Measurements from ENCODE around the gene PAM. TPM values are rescaled to one million over a fixed set of nuclear protein-coding genes. Genes with fewer than 3 reads are reported as not detected.
"Not testable (repeated sequence)": the region's sequence is repeated elsewhere in the genome, so short reads cannot be mapped to it uniquely, and the experiment has no call there.

PAM gene
- total RNA-seq, 5 donors from 2014 or later (not counting 1 experiment from before 2014, with no cell fraction given): 17.5 to 29.2 (median 23.3) TPM

DNA sequence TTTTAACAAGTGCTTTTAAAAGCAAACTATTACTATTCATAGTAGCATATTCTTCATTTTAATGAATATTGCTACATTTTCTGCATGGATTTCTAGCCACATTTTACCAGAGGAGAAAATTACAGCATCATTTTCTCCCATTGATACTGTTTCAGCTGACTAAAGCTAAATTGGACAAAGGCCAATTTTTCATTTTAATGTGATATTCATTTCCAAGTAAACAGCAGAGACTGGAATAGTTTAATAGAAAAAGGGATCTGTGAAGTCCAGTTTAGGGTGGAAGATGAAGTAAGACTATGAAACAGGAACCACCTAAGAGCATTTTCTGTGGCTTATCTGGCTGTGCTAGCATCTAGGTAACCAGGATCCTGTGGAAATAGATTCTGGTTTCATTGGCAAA is 236.7 kb downstream of the PAM start:
- Histone ChIP-seq H3K27me3 (replicated peaks in 1 of 2; ENCODE audit: control insufficient read depth in 2 of 2, extremely low read depth in 1 of 2, insufficient read depth in 2 of 2, low read length in 1 of 2) (no peaks in the 10 kb centered on the region), H3K36me3 (ENCODE audit: control insufficient read depth in 2 of 2, extremely low read depth in 1 of 2, insufficient read depth in 1 of 2, low read length in 1 of 2) (no peaks in the 10 kb centered on the region), H3K9me3 (no peaks in the 10 kb centered on the region), H3K4me3 (ENCODE audit: control insufficient read depth in 1 of 2, extremely low read depth in 1 of 2, low read length in 1 of 2) (no peak overlapping the region), H3K4me1 (ENCODE audit: control insufficient read depth in 1 of 2, extremely low read depth in 1 of 2, insufficient read depth in 2 of 2, low read length in 2 of 2) (peaks cover 0 to 2% of the 10 kb centered on the region in 2 experiments), H3K27ac (ENCODE audit: low read length) (no peak overlapping the region)
- no peak overlapping the region for H3K27ac Mint-ChIP-seq
- DNase-seq (no peak), ATAC-seq (replicated peaks in 1 of 4) (no peak)
- peaks cover 5 to 12% (median 7%) of the 10 kb centered on the region in 3 donors for H3K4me1 Mint-ChIP-seq
- POLR2A ChIA-PET: no interaction called here
- no peak overlapping the region for H3K4me3 Mint-ChIP-seq
- peaks cover 18% of the 10 kb centered on the region for H3K36me3 Mint-ChIP-seq
- CTCF ChIA-PET: no interaction called here
- no peaks in the 10 kb centered on the region for H3K9me3 Mint-ChIP-seq
- H3K27me3 Mint-ChIP-seq: no peaks in the 10 kb centered on the region

DNA sequence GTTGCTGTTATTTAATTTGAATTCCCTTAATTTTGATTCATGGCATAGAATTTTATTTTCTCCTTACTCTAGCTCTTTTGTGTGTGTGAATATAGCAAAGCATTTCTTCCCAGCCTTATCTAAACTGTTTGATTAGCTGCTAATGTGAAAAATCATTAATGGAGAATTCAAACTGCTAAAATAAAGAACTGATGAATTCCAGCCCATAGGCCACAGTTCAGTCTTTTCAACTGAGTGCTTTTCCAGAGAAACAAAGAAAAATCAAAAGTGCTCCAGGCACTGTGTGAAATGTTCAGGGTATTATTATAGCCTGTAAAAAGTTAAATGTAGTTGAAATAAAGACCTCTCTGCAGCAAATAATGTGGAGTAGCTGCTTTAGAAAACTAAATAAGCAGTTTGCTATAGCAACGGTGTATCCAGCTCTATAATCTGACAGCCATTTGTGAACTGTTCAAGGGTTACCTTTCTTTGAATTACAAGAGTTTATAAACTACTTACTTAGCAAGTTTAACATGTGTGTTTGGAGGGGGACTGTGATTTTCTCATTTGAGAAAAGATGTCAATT is 241.0 kb downstream of the PAM start:
- peaks cover 5 to 12% (median 7%) of the 10 kb centered on the region in 3 donors for H3K4me1 Mint-ChIP-seq
- H3K4me3 Mint-ChIP-seq: no peak overlapping the region
- H3K4me3 ChIP-seq (ENCODE audit: control insufficient read depth in 1 of 2, extremely low read depth in 1 of 2, low read length in 1 of 2): no peak overlapping the region
- no peaks in the 10 kb centered on the region for H3K9me3 ChIP-seq
- ATAC-seq (replicated peaks in 1 of 4) (no peak), DNase-seq (no peak)
- ChIA-PET POLR2A (no interaction called here), CTCF (interaction anchor here in 1 of 2 donors (1.4 kb wide), 1 partner anchor 23 kb away, joined by 4 read pairs; no protein-coding TSS in a partner anchor)
- H3K9me3 Mint-ChIP-seq: peaks cover 0 to 4% (median 3%) of the 10 kb centered on the region in 3 donors
- peaks cover 37% of the 10 kb centered on the region for H3K36me3 Mint-ChIP-seq
- H3K4me1 ChIP-seq (ENCODE audit: control insufficient read depth in 1 of 2, extremely low read depth in 1 of 2, insufficient read depth in 2 of 2, low read length in 2 of 2): peaks cover 0 to 2% of the 10 kb centered on the region in 2 experiments
- H3K36me3 ChIP-seq (ENCODE audit: control insufficient read depth in 2 of 2, extremely low read depth in 1 of 2, insufficient read depth in 1 of 2, low read length in 1 of 2): no peaks in the 10 kb centered on the region
- no CpG with 5 or more reads among the region's 1 CpG for WGBS (ENCODE audit: insufficient coverage)
- H3K27ac Mint-ChIP-seq: no peak overlapping the region
- no peak overlapping the region for H3K27ac ChIP-seq (ENCODE audit: low read length)
- no peaks in the 10 kb centered on the region for H3K27me3 ChIP-seq (replicated peaks in 1 of 2; ENCODE audit: control insufficient read depth in 2 of 2, extremely low read depth in 1 of 2, insufficient read depth in 2 of 2, low read length in 1 of 2)
- no peaks in the 10 kb centered on the region for H3K27me3 Mint-ChIP-seq

DNA sequence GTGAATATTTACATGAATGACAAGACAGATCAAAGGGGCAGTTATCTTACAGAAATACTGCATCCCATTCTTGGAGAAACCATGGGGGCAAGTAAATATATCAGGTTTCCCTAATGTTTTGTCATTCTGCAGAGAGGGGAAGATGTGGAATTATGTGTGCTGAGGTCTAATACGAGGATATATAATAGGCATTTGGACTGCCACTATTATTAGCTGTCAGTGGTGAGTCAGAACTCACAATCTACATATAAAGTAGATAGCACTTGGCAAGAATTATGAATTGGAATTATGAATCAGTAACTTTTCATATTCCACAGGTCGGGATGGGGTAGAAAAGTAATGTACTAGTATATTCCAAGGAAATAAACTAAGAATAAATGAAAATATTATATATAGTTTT is 243.1 kb downstream of the PAM start:
- Mint-ChIP-seq H3K4me3 (no peak overlapping the region), H3K36me3 (peaks cover 38% of the 10 kb centered on the region), H3K9me3 (peaks cover 0 to 4% (median 3%) of the 10 kb centered on the region in 3 donors), H3K27ac (no peak overlapping the region), H3K27me3 (no peaks in the 10 kb centered on the region), H3K4me1 (peaks cover 5 to 12% (median 7%) of the 10 kb centered on the region in 3 donors)
- H3K4me1 ChIP-seq (ENCODE audit: control insufficient read depth in 1 of 2, extremely low read depth in 1 of 2, insufficient read depth in 2 of 2, low read length in 2 of 2): peaks cover 0 to 2% of the 10 kb centered on the region in 2 experiments
- no peaks in the 10 kb centered on the region for H3K36me3 ChIP-seq (ENCODE audit: control insufficient read depth in 2 of 2, extremely low read depth in 1 of 2, insufficient read depth in 1 of 2, low read length in 1 of 2)
- H3K27ac ChIP-seq (ENCODE audit: low read length): no peak overlapping the region
- CTCF ChIA-PET: no interaction called here
- no peak overlapping the region for H3K4me3 ChIP-seq (ENCODE audit: control insufficient read depth in 1 of 2, extremely low read depth in 1 of 2, low read length in 1 of 2)
- POLR2A ChIA-PET: no interaction called here
- no peak for DNase-seq
- no CpG with 5 or more reads among the region's 2 CpGs for whole genome bisulfite sequencing (ENCODE audit: insufficient coverage)
- ATAC-seq (replicated peaks in 1 of 4): no peak
- no peaks in the 10 kb centered on the region for H3K27me3 ChIP-seq (replicated peaks in 1 of 2; ENCODE audit: control insufficient read depth in 2 of 2, extremely low read depth in 1 of 2, insufficient read depth in 2 of 2, low read length in 1 of 2)
- no peaks in the 10 kb centered on the region for H3K9me3 ChIP-seq

DNA sequence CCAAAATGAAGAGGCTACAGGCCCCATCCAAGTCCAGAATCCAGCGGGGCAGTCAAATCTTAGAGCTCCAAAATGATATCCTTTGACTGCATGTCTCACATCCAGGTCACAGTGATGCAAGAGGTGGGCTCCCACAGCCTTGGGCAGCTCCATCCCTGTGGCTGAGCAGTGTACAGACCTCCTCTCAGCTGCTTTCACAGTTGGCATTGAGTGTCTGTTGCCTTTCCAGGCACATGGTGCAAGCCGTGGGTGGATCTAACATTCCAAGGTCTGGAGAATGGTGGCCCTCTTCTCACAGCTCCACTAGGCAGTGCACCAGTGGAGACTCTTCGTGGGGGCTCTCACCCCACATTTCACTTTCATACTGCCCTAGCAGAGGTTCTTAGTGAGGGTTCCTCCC is 244.1 kb downstream of the PAM start:
- H3K36me3 ChIP-seq (ENCODE audit: control insufficient read depth in 2 of 2, extremely low read depth in 1 of 2, insufficient read depth in 1 of 2, low read length in 1 of 2): no peaks in the 10 kb centered on the region
- Mint-ChIP-seq H3K27ac (no peak overlapping the region), H3K4me3 (no peak overlapping the region), H3K4me1 (peaks cover 5 to 12% (median 7%) of the 10 kb centered on the region in 3 donors), H3K27me3 (no peaks in the 10 kb centered on the region), H3K36me3 (peaks cover 40% of the 10 kb centered on the region), H3K9me3 (peaks cover 0 to 4% (median 3%) of the 10 kb centered on the region in 3 donors)
- CTCF ChIA-PET: no interaction called here
- H3K9me3 ChIP-seq: no peaks in the 10 kb centered on the region
- no peak overlapping the region for H3K27ac ChIP-seq (ENCODE audit: low read length)
- 100% methylated on average over 3 of the region's 3 CpGs for WGBS (ENCODE audit: insufficient coverage)
- ATAC-seq (replicated peaks in 1 of 4) (no peak), DNase-seq (no peak)
- no peaks in the 10 kb centered on the region for H3K27me3 ChIP-seq (replicated peaks in 1 of 2; ENCODE audit: control insufficient read depth in 2 of 2, extremely low read depth in 1 of 2, insufficient read depth in 2 of 2, low read length in 1 of 2)
- H3K4me1 ChIP-seq (ENCODE audit: control insufficient read depth in 1 of 2, extremely low read depth in 1 of 2, insufficient read depth in 2 of 2, low read length in 2 of 2): peaks cover 0 to 2% of the 10 kb centered on the region in 2 experiments
- POLR2A ChIA-PET: no interaction called here
- H3K4me3 ChIP-seq (ENCODE audit: control insufficient read depth in 1 of 2, extremely low read depth in 1 of 2, low read length in 1 of 2): no peak overlapping the region

DNA sequence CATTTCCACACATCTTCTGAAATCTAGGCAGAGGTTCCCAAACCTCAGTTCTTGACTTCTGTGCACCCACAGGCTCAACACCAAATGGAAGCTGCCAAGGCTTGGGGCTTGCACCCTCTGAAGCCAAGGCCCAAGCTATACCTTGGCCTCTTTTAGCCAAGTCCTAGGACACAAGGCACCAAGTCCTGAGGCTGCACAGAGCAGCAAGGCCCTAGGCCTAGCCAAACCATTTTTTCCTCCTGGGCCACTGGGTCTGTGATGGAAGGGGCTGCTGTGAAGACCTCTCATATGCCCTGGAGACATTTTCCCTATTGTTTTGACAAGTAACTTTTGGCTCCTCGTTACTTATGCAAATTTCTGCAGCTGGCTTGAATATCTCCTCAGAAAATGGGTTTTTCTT is 244.5 kb downstream of the PAM start:
- CTCF ChIA-PET: not testable (repeated sequence)

DNA sequence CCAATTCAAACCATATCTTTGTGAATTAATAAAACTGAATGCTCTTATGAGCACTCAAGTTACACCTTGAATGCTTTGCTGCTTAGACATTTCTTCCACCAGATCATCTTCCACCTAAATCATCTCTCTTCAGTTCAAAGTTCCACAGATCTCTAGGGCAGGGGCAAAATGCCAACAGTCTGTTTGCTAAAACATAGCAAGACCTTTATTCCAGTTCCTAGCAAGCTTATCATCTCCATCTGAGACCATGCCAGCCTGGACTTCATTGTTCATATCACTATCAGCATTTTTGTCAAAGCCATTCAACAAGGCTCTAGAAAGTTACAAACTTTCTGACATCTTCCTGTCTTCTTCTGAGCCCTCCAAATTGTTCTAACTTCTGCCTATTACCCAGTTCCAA is 245.0 kb downstream of the PAM start:
- Histone ChIP-seq H3K27ac (ENCODE audit: low read length) (no peak overlapping the region), H3K4me3 (ENCODE audit: control insufficient read depth in 1 of 2, extremely low read depth in 1 of 2, low read length in 1 of 2) (no peak overlapping the region), H3K36me3 (ENCODE audit: control insufficient read depth in 2 of 2, extremely low read depth in 1 of 2, insufficient read depth in 1 of 2, low read length in 1 of 2) (no peaks in the 10 kb centered on the region), H3K27me3 (replicated peaks in 1 of 2; ENCODE audit: control insufficient read depth in 2 of 2, extremely low read depth in 1 of 2, insufficient read depth in 2 of 2, low read length in 1 of 2) (no peaks in the 10 kb centered on the region), H3K4me1 (ENCODE audit: control insufficient read depth in 1 of 2, extremely low read depth in 1 of 2, insufficient read depth in 2 of 2, low read length in 2 of 2) (peaks cover 0 to 2% of the 10 kb centered on the region in 2 experiments), H3K9me3 (no peaks in the 10 kb centered on the region)
- no peak overlapping the region for H3K4me3 Mint-ChIP-seq
- POLR2A ChIA-PET: no interaction called here
- ATAC-seq (replicated peaks in 1 of 4): no peak
- H3K9me3 Mint-ChIP-seq: peaks cover 0 to 4% (median 3%) of the 10 kb centered on the region in 3 donors
- H3K27ac Mint-ChIP-seq: no peak overlapping the region
- H3K36me3 Mint-ChIP-seq: peaks cover 36% of the 10 kb centered on the region
- peaks cover 5 to 9% (median 5%) of the 10 kb centered on the region in 3 donors for H3K4me1 Mint-ChIP-seq
- no peaks in the 10 kb centered on the region for H3K27me3 Mint-ChIP-seq
- DNase-seq: no peak
- CTCF ChIA-PET: no interaction called here

More for the DNA sequence above, 244.5 kb downstream of the PAM start:
- H3K27me3 ChIP-seq (replicated peaks in 1 of 2; ENCODE audit: control insufficient read depth in 2 of 2, extremely low read depth in 1 of 2, insufficient read depth in 2 of 2, low read length in 1 of 2); H3K27ac Mint-ChIP-seq; ATAC-seq (replicated peaks in 1 of 4); H3K9me3 ChIP-seq; H3K4me1 ChIP-seq (ENCODE audit: control insufficient read depth in 1 of 2, extremely low read depth in 1 of 2, insufficient read depth in 2 of 2, low read length in 2 of 2); H3K27me3 Mint-ChIP-seq; H3K4me3 ChIP-seq (ENCODE audit: control insufficient read depth in 1 of 2, extremely low read depth in 1 of 2, low read length in 1 of 2); H3K9me3 Mint-ChIP-seq; H3K36me3 ChIP-seq (ENCODE audit: control insufficient read depth in 2 of 2, extremely low read depth in 1 of 2, insufficient read depth in 1 of 2, low read length in 1 of 2); H3K4me3 Mint-ChIP-seq; DNase-seq; H3K27ac ChIP-seq (ENCODE audit: low read length); POLR2A ChIA-PET: not testable (repeated sequence)
- WGBS (ENCODE audit: insufficient coverage): 100% methylated on average over 1 of the region's 1 CpG
- Mint-ChIP-seq H3K36me3 (peaks cover 39% of the 10 kb centered on the region), H3K4me1 (peaks cover 5 to 12% (median 7%) of the 10 kb centered on the region in 3 donors)

DNA sequence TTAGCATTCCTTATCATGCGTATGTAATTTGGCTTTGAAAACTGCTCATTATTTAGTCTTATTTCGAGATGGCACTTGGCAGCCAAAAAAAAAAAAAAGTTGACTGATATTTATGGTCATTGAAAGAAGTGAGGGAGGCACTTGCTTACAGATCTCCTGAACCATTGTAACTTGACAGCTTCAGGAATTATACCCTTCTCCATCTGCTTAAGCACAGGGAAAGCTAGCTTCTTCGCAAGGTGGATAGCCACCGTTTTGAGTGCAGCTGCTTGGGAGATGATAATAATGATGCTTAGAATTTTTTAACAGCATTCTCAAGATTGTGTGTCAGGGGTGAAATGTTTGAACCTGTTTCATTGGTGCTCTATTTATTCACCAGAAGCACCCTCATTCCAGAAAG is 248.8 kb downstream of the PAM start:
- Mint-ChIP-seq H3K36me3 (peaks cover 42% of the 10 kb centered on the region), H3K4me1 (no peaks in the 10 kb centered on the region), H3K4me3 (no peak overlapping the region), H3K27ac (no peak overlapping the region), H3K9me3 (peaks cover 0 to 4% (median 3%) of the 10 kb centered on the region in 3 donors), H3K27me3 (no peaks in the 10 kb centered on the region)
- ATAC-seq (replicated peaks in 1 of 4) (no peak), DNase-seq (no peak)
- Histone ChIP-seq H3K27me3 (replicated peaks in 1 of 2; ENCODE audit: control insufficient read depth in 2 of 2, extremely low read depth in 1 of 2, insufficient read depth in 2 of 2, low read length in 1 of 2) (no peaks in the 10 kb centered on the region), H3K36me3 (ENCODE audit: control insufficient read depth in 2 of 2, extremely low read depth in 1 of 2, insufficient read depth in 1 of 2, low read length in 1 of 2) (no peaks in the 10 kb centered on the region), H3K9me3 (no peaks in the 10 kb centered on the region), H3K27ac (ENCODE audit: low read length) (no peak overlapping the region), H3K4me1 (ENCODE audit: control insufficient read depth in 1 of 2, extremely low read depth in 1 of 2, insufficient read depth in 2 of 2, low read length in 2 of 2) (no peaks in the 10 kb centered on the region), H3K4me3 (ENCODE audit: control insufficient read depth in 1 of 2, extremely low read depth in 1 of 2, low read length in 1 of 2) (no peak overlapping the region)
- no CpG with 5 or more reads among the region's 4 CpGs for WGBS (ENCODE audit: insufficient coverage)
- CTCF ChIA-PET: interaction anchor here (0.7 kb wide), 2 partner anchors 143 to 304 kb away, joined by 3 to 4 read pairs; no protein-coding TSS in a partner anchor
- POLR2A ChIA-PET: no interaction called here

Measured in T-cell (primary cell).